ENCODE results near the gene CALD1.

- TF ChIP-seq CTCF (optimal IDR thresholded peaks at IDR 0.05 in 1 of 3, IDR thresholded peaks at IDR 0.05 in 1 of 3, conservative IDR thresholded peaks at IDR 0.05 in 1 of 3; ENCODE audit: extremely low read depth in 1 of 3, insufficient read depth in 2 of 3, low read length in 3 of 3) (no peak), EZH2 (IDR thresholded peaks at IDR 0.05; ENCODE audit: low read length) (no peak)
These were observed 8.3 kb upstream of the CALD1 start for GRCh38 chr7:134771111-134771510.

Data from keratinocyte (primary cell).